Measurements from ENCODE around the gene KLF16. TPM values are rescaled to one million over a fixed set of nuclear protein-coding genes. Genes with fewer than 3 reads are reported as not detected.

Gene KLF16
- total and polyA plus RNA-seq, 10 of the 15 experiments (the other 5 are each of a cell fraction or from before 2014, with no cell fraction given): 0.03 to 41.2 (median 2.6) TPM

- TF ChIP-seq NFYB (IDR thresholded peaks at IDR 0.05; ENCODE audit: insufficient read depth, low read depth, low read length): no peak
- no peak for TF ChIP-seq SMAD5 (IDR thresholded peaks at IDR 0.05; ENCODE audit: low read depth)
- TF ChIP-seq HDAC2 (IDR thresholded peaks at IDR 0.05): no peak
- no peak for TF ChIP-seq ATF3 (IDR thresholded peaks at IDR 0.05; ENCODE audit: borderline replicate concordance, extremely low read depth, low read depth, low read length)
- TF ChIP-seq CTCF (IDR thresholded peaks at IDR 0.05 in 2 of 3, conservative IDR thresholded peaks at IDR 0.05 in 1 of 3; ENCODE audit: control insufficient read depth in 2 of 3, extremely low read depth in 1 of 3, insufficient read depth in 1 of 3, low read depth in 3 of 3, low read length in 3 of 3): no peak
- TF ChIP-seq CBX3 (IDR thresholded peaks at IDR 0.05; ENCODE audit: borderline replicate concordance, low read depth): no peak
- no peak for TF ChIP-seq TAF1 (IDR thresholded peaks at IDR 0.05; ENCODE audit: borderline replicate concordance, low read depth, low read length)
- TF ChIP-seq ZNF274 (IDR thresholded peaks at IDR 0.05; ENCODE audit: insufficient read depth, insufficient read length): no peak
- no peak for TF ChIP-seq NKRF (conservative IDR thresholded peaks at IDR 0.05)
- no peak for TF ChIP-seq SRF (IDR thresholded peaks at IDR 0.05; ENCODE audit: low read depth in 2 of 2, low read length in 2 of 2)
- no peak for TF ChIP-seq TCF7 (IDR thresholded peaks at IDR 0.05; ENCODE audit: borderline replicate concordance)
- TF ChIP-seq POLR2AphosphoS5 (IDR thresholded peaks at IDR 0.05; ENCODE audit: low read length): no peak
- TF ChIP-seq EED (IDR thresholded peaks at IDR 0.05; ENCODE audit: low read depth): no peak
- TF ChIP-seq KAT2A (conservative IDR thresholded peaks at IDR 0.05; ENCODE audit: control insufficient read depth, low read depth, low read length): no peak
- TF ChIP-seq E2F4 (IDR thresholded peaks at IDR 0.05; ENCODE audit: low read depth, low read length): no peak
- no peak for TF ChIP-seq MXI1 (IDR thresholded peaks at IDR 0.05; ENCODE audit: low read depth, low read length)
- H3K27ac ChIP-seq (ENCODE audit: control insufficient read depth, insufficient read depth): no peak overlapping the region
- POLR2A ChIA-PET: no interaction called here
- FAIRE-seq: no peak
- H2AFZ ChIP-seq (ENCODE audit: control insufficient read depth, low read depth, low read length): no peak overlapping the region
- no peak for DNase-seq (ENCODE audit: low read depth, low spot score)
- SMC1A ChIA-PET (ENCODE audit: uncharacterized antibody, unreplicated experiment): no interaction called here
- peaks cover 18% of the 10 kb centered on the region for H3K79me2 ChIP-seq (ENCODE audit: control insufficient read depth, insufficient read depth, low read length)
- H4K20me1 ChIP-seq (ENCODE audit: control insufficient read depth, insufficient read depth): peaks cover 8% of the 10 kb centered on the region
- in situ Hi-C loops (cut with MboI) (no loop called here), intact Hi-C loops (cut with micrococcal nuclease; ENCODE audit: unreplicated experiment) (no loop called here)
- 93% methylated on average over 15 of the region's 15 CpGs for WGBS (ENCODE audit: insufficient coverage, insufficient replicate concordance, low lambda C conversion rate, missing lambda C conversion rate)
- H3K9me3 ChIP-seq (replicated peaks; ENCODE audit: control insufficient read depth, insufficient read depth, low read length): no peaks in the 10 kb centered on the region
- RAD21 ChIA-PET (ENCODE audit: unreplicated experiment): no interaction called here
- H3K4me3 ChIP-seq: no peak overlapping the region
- ATAC-seq: no peak
- H3K4me1 ChIP-seq (ENCODE audit: control insufficient read depth, insufficient read depth, low read length): no peaks in the 10 kb centered on the region
- H3K4me2 ChIP-seq (ENCODE audit: control insufficient read depth, insufficient read depth): no peak overlapping the region
- no TSS peak for BruUV-seq (replicated peaks)
- H3K27me3 ChIP-seq (replicated peaks in 1 of 2; ENCODE audit: control insufficient read depth in 2 of 2, insufficient read depth in 2 of 2, low read length in 1 of 2): no peaks in the 10 kb centered on the region
- no peak overlapping the region for H3K9ac ChIP-seq (ENCODE audit: control insufficient read depth, insufficient read depth, low read length)
- H3K36me3 ChIP-seq (ENCODE audit: control insufficient read depth in 2 of 2, insufficient read depth in 2 of 2, low read length in 1 of 2): peaks cover under 1 to 2% of the 10 kb centered on the region in 2 experiments; a peak in 3 of 4 replicates
- CTCF ChIA-PET: no interaction called here
These were observed 29.8 kb downstream of the KLF16 start for GRCh38 chr19:1833540-1833939.
